ENCODE measurements around the gene CYB5B. TPM values are rescaled to one million over a fixed set of nuclear protein-coding genes. Genes with fewer than 3 reads are reported as not detected.

Gene CYB5B
- total RNA-seq, 1 experiment from 2014 or later, result 355 TPM

DNA sequence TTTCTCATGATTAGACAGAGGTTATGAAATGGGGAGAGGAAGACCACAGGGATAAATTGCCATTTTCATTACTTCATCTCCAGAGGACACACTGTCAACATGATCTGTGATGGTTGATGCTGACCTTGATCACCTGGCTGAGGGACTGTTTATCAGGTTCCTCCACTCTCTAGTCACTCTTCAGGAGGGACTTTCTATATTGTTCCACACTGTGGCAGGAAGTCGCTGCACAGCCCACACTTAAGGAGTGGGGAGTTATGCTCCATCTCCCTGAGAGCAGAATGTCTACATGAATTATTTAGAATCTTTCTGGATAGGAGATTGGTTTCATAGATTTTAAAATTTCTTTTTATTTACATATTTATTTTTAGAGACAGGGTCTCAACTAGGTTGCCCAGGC lies 46.7 kb downstream of the CYB5B start:
- TF ChIP-seq, protein P1, sequence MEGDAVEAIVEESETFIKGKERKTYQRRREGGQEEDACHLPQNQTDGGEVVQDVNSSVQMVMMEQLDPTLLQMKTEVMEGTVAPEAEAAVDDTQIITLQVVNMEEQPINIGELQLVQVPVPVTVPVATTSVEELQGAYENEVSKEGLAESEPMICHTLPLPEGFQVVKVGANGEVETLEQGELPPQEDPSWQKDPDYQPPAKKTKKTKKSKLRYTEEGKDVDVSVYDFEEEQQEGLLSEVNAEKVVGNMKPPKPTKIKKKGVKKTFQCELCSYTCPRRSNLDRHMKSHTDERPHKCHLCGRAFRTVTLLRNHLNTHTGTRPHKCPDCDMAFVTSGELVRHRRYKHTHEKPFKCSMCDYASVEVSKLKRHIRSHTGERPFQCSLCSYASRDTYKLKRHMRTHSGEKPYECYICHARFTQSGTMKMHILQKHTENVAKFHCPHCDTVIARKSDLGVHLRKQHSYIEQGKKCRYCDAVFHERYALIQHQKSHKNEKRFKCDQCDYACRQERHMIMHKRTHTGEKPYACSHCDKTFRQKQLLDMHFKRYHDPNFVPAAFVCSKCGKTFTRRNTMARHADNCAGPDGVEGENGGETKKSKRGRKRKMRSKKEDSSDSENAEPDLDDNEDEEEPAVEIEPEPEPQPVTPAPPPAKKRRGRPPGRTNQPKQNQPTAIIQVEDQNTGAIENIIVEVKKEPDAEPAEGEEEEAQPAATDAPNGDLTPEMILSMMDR (IDR thresholded peaks at IDR 0.05; ENCODE audit: insufficient read depth in 1 of 2, low read depth in 1 of 2, low read length in 1 of 2, severe bottlenecking in 1 of 2, unreplicated experiment in 1 of 2), result no peak
- no TSS peak for BruUV-seq (replicated peaks)
- Histone ChIP-seq H3K9me3 (no peaks in the 10 kb centered on the region), H3K4me1 (peaks cover 23% of the 10 kb centered on the region), H3K36me3 (ENCODE audit: control insufficient read depth, insufficient read depth, low read length) (no peaks in the 10 kb centered on the region; the same call in none of the 2 replicates), H3K4me3 (ENCODE audit: low read depth, low read length) (no peak overlapping the region), H3K27me3 (replicated peaks; ENCODE audit: control insufficient read depth, insufficient read depth, low read length) (no peaks in the 10 kb centered on the region)
- H3K36me3 Mint-ChIP-seq (ENCODE audit: insufficient read depth, unreplicated experiment), result peaks cover 47% of the 10 kb centered on the region
- CTCF ChIA-PET, result no interaction called here
- H3K27me3 Mint-ChIP-seq (ENCODE audit: insufficient read depth, unreplicated experiment), result no peaks in the 10 kb centered on the region
- POLR2A ChIA-PET, result no interaction called here
- no peak overlapping the region for H3K27ac Mint-ChIP-seq (ENCODE audit: unreplicated experiment)
- intact Hi-C loops (cut with micrococcal nuclease; ENCODE audit: unreplicated experiment), result no loop called here
- DNase-seq, result no peak
- H3K9me3 Mint-ChIP-seq (ENCODE audit: unreplicated experiment), result no peaks in the 10 kb centered on the region
- no peak overlapping the region for H3K4me3 Mint-ChIP-seq (ENCODE audit: unreplicated experiment)
- H3K4me1 Mint-ChIP-seq (ENCODE audit: low read depth, unreplicated experiment), result peaks cover 21% of the 10 kb centered on the region

DNA sequence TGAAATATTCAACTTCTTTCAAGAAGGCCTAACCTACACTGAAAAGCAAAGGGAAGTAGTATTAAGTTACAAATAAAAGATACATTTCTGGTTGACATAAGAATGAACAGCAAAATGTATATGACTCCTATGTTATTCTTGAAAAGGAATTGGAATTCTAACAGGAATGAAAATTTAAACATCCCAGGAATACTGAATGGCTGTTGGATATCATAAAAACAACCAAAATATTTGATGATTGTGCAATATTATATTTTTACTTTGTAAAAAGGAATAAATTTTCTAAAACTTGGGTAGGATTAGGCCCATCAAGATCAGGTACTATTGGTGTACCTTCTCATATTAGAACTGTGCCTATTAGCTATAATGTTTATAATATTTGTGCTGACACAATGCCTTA lies 50.0 kb downstream of the CYB5B start:
- peaks cover 27% of the 10 kb centered on the region for H3K36me3 Mint-ChIP-seq (ENCODE audit: insufficient read depth, unreplicated experiment)
- no peak overlapping the region for H3K4me3 Mint-ChIP-seq (ENCODE audit: unreplicated experiment)
- ChIA-PET POLR2A (no interaction called here), CTCF (no interaction called here)
- TSS peak; percentile 5 for BruUV-seq (replicated peaks)
- Histone ChIP-seq H3K27me3 (replicated peaks; ENCODE audit: control insufficient read depth, insufficient read depth, low read length) (no peaks in the 10 kb centered on the region), H3K36me3 (ENCODE audit: control insufficient read depth, insufficient read depth, low read length) (no peaks in the 10 kb centered on the region; the same call in 1 of the 2 replicates), H3K9me3 (no peaks in the 10 kb centered on the region), H3K4me1 (peaks cover 24% of the 10 kb centered on the region), H3K4me3 (ENCODE audit: low read depth, low read length) (no peak overlapping the region)
- TF ChIP-seq, protein P1 (IDR thresholded peaks at IDR 0.05; ENCODE audit: insufficient read depth in 1 of 2, low read depth in 1 of 2, low read length in 1 of 2, severe bottlenecking in 1 of 2, unreplicated experiment in 1 of 2), result no peak
- no peak overlapping the region for H3K27ac Mint-ChIP-seq (ENCODE audit: unreplicated experiment)
- H3K4me1 Mint-ChIP-seq (ENCODE audit: low read depth, unreplicated experiment), result peaks cover 23% of the 10 kb centered on the region
- intact Hi-C loops (cut with micrococcal nuclease; ENCODE audit: unreplicated experiment), result no loop called here
- H3K9me3 Mint-ChIP-seq (ENCODE audit: unreplicated experiment), result no peaks in the 10 kb centered on the region
- no peaks in the 10 kb centered on the region for H3K27me3 Mint-ChIP-seq (ENCODE audit: insufficient read depth, unreplicated experiment)
- DNase-seq, result no peak

DNA sequence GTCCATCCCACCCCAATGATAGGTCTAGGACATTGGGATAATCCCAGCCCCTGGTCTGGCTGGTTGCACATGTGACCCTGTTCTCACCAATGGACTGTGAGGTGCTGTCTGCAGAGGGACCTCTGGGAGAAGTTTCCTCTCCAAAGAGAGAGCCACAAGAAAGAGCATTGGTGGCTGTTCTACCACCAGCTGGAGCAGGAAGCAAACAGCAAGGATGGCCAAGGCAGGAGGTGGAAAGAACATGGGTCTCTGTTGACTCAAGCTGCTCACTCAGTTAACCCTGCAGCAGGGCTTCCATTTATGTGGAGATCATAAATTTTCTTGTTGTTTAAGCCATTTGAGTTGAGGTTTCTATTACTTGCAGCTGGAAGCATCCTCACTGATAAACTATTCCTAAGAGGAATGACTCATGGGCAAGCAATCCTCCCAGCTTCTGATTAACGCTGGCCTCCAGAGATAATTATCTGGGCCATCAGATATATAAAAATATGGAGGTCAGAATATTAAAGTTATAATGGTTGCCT lies 52.6 kb downstream of the CYB5B start:
- peak overlapping the region; percentile 86 for H3K27ac Mint-ChIP-seq (ENCODE audit: unreplicated experiment)
- H3K27me3 ChIP-seq (replicated peaks; ENCODE audit: control insufficient read depth, insufficient read depth, low read length), result no peaks in the 10 kb centered on the region
- intact Hi-C loops (cut with micrococcal nuclease; ENCODE audit: unreplicated experiment), result no loop called here
- H3K36me3 Mint-ChIP-seq (ENCODE audit: insufficient read depth, unreplicated experiment), result peaks cover 23% of the 10 kb centered on the region
- H3K9me3 ChIP-seq, result no peaks in the 10 kb centered on the region
- ChIA-PET POLR2A (no interaction called here), CTCF (interaction anchor here (0.7 kb wide), 1 partner anchor 11 kb away, joined by 5 read pairs; no protein-coding TSS in a partner anchor)
- H3K36me3 ChIP-seq (ENCODE audit: control insufficient read depth, insufficient read depth, low read length), result no peaks in the 10 kb centered on the region; the same call in 1 of the 2 replicates
- H3K27me3 Mint-ChIP-seq (ENCODE audit: insufficient read depth, unreplicated experiment), result no peaks in the 10 kb centered on the region
- H3K4me3 ChIP-seq (ENCODE audit: low read depth, low read length), result no peak overlapping the region
- TF ChIP-seq, protein P1 (IDR thresholded peaks at IDR 0.05; ENCODE audit: insufficient read depth in 1 of 2, low read depth in 1 of 2, low read length in 1 of 2, severe bottlenecking in 1 of 2, unreplicated experiment in 1 of 2), result no peak
- no TSS peak for BruUV-seq (replicated peaks)
- no peaks in the 10 kb centered on the region for H3K9me3 Mint-ChIP-seq (ENCODE audit: unreplicated experiment)
- H3K4me3 Mint-ChIP-seq (ENCODE audit: unreplicated experiment), result peak overlapping the region; percentile 24
- peaks cover 30% of the 10 kb centered on the region for H3K4me1 Mint-ChIP-seq (ENCODE audit: low read depth, unreplicated experiment)
- peak; percentile 60 to 73 for DNase-seq
- H3K4me1 ChIP-seq, result peaks cover 24% of the 10 kb centered on the region
